ENCODE data around the gene KXD1.
"Not testable (repeated sequence)": the region's sequence is repeated elsewhere in the genome, so short reads cannot be mapped to it uniquely, and the experiment has no call there.

Gene KXD1

DNA sequence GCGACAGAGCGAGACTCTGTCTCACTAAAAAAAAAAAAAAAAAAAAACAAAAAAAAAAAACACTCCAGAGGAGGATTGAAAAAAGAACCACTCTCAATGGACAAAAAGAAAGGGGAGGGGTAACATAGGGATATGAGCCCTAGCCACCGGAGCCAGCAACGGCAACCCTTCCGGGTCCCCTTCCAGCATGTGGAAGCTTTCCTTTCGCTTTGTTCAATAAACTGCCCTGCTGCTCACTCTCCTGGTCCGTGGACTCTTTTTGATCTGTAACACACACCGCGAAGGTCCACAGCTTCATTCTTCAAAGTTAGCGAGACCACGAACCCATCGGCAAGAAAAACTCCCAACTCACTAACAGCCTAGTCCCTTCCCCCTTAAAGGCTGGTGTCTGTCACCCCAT, 29.9 kb downstream of the KXD1 start:
- FAIRE-seq = no peak

DNA sequence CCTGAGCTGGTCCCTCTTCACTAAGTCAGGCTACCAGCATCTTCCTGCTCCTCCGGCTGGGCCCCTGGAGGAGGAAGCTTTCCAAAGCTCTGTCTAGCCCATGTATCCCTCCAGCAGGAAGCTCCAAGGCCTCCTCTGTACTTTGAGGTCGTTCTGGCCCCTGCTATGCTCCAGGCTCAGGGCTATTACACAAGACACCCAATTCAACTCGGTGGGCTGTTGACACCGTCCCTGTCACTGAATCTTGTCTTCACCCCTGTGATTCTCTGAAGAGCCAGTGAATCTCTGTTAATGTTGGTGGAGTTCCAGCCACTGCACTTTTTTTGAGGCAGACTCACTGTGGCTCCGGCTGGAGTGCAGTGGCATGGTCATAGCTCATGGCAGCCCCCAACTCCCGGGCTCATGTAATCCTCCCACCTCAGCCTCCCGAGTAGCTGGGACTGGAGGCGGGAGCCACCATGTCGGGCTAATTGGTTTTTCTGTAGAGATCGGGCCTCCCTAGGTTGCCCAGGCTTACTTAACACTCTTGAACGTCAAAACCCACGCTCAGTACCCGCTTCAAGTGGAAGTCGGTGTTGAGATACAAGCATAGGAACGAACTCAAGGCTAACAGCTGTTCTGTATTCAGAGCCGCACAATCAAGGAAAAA, 30.4 kb downstream of the KXD1 start:
- FAIRE-seq = no peak

DNA sequence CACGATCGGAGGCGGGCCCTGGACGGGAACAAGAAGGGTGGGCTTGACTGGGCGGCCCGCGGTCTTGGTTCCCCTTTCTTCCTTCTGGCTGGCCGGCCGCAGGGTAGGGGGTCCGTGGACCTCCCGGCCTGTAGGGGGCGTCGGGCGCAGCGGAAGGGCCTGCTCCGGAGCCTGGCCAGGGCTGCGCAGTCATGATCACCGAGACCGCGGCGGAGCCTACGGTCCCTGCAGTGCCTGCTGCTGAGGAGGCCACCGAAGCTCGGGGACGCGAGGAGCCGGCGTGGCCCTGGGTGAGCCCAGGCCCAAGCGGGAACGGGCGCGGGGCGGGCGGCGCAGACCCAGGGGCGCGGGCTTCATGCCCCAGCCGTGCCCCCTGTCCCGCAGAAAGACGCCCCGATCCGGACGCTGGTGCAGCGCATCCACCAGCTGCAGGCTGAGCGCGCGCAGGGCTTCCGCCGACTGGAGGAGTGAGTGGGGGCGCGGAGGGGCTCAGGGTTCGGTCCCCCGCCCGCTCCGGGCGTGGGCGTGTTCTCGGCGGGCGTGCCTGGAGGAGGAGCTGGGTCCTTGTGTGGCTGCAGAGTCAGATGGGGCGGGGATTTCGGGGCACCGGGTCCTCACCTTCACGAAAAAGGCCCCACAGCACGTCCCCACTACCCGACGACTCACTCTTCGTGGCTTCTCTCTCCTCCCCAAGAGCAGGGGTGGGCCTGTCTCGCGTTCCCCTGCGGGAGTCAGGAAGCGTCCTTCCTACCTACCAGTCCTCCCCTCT, 31.1 kb downstream of the KXD1 start, which contains the start of gene REX1BD:
Gene REX1BD (plus strand): TSS at position 188 of the 769 bp plus-strand sequence. CDS start 4 bp downstream, at position 192.
- no peak for FAIRE-seq

DNA sequence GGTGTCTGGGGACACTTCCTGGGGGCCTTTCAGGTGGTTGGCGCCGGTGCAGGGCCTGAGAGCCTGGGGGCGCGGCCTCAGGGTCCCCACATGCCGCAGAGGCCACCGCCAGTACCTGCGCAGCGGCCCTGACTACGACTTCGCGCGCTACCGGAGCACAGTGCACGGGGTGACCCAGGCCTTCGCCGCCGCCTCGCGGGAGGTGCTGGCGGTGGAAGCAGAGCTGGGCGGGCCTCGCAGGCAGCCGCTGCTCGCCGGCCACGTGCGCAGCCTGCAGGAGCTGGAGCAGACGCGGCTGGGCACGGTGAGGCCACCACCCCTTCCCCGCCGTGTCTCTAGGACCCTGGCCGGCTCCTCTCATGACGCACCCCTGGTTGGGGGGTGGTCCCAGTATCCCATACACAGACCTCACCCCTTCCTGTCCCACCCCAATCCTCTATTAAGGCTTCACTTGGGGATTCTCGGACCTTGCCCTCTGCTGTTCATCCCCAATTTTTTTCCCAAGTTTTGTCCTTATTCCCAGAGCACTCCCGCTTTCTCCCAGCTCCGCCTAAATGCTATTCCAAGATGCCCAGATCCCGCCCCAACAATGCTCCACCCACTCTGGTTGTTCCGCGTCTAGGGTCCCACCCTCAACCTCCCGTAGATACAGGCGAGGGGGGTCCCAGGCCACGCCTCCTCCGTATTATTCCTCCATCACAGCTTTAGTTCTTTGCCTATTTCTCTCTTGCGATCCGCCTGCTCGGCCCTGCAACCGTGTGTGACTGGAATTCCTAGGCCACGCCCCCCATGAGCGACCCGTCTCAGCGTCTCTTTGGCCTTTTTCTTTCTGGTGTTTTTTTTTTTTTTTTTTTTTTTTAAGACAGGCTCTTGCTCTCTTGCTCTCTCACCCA, 32.0 kb downstream of the KXD1 start:
- peak; percentile 69 for FAIRE-seq

DNA sequence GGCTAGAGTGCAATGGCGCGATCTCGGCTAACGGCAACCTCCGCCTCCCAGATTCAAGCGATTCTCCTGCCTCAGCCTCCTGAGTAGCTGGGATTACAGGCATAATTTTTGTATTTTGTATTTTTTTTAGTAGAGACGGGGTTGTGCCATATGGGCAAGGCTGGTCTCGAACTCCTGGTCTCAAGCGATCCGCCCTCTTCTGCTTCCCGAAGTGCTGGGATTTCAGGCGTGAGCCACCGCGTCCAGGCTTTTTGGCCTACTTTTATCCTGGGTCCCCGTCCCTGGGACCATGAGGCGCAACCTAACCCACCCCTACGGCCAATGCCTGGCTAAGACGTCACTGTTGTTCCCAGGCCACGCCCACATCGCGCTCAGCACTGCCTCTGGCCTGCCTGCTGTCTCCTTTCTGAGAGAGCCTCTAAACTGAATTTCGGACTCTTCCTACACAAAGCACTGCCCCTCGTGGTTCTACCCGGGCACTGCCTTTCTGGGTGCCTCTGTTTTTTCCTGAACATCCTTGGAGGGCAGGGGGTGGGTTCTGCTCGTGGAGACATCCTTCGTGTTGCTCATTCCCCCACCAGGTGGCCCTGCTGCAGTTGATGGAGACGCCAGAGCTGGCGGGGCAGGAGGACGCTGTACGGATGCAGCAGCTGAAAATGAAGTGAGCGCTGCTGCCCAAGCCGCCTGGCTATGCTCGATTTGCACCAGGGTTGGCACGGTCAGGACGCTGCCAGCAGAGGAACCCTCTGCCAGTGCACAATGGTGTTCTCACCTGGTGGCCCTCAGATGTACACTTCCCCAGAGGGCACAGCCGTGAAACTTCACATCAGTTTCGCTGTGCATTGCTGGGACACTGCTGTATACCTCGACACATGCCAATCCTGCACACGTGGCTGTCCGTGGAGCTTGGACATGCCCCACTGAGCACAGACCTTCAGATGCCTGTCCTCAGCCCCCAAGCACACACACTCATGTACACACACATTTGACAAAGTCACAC, 32.9 kb downstream of the KXD1 start:
- peak; percentile 94 for FAIRE-seq

DNA sequence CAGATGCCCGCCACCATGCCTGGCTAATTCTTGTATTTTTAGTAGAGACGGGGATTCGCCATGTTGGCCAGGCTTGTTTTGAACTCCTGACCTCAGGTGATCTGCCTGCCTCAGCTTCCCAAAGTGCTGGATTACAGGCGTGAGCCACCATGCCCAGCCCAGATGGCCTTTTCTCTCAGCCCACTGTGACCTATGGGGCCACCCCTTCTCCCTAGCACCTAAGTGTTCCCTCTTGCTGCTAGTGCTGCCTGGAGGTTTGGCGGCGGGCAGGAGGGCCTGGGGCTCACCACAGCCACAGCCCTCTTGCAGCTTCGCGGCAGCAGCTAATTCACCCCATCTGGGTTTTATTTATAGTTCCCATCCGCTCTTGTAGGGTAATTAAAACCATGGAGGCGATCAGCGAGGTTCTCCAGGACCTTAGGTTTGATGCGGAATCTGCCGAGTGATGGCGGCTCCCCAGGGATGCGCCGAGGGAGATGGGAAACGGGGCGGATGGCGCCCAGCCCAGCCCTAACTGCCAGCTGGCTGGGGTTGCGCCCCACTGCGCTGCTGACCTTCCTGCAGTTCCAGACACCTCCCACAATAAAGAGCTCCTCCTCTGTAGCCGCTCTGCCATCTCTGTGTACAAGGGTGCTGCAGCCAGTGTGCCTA, 34.2 kb downstream of the KXD1 start:
- no peak for FAIRE-seq

DNA sequence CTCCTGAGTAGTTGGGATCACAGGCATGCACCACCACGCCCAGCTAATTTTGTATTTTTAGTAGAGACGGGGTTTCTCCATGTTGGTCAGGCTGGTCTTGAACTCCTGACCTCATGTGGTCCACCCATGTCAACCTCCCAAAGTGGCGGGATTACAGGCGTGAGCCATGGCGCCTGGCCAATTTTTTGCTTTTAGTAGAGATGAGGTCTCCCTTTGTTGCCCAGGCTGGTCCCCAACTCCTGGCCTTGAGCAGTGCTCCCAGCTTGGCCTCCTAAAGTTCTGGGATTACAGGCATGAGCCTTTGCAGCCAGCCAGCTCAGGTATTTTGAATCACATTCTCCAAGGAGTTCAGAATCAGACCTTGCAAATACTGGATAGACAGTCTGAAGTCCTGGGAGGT, 35.1 kb downstream of the KXD1 start:
- not testable (repeated sequence) for FAIRE-seq

DNA sequence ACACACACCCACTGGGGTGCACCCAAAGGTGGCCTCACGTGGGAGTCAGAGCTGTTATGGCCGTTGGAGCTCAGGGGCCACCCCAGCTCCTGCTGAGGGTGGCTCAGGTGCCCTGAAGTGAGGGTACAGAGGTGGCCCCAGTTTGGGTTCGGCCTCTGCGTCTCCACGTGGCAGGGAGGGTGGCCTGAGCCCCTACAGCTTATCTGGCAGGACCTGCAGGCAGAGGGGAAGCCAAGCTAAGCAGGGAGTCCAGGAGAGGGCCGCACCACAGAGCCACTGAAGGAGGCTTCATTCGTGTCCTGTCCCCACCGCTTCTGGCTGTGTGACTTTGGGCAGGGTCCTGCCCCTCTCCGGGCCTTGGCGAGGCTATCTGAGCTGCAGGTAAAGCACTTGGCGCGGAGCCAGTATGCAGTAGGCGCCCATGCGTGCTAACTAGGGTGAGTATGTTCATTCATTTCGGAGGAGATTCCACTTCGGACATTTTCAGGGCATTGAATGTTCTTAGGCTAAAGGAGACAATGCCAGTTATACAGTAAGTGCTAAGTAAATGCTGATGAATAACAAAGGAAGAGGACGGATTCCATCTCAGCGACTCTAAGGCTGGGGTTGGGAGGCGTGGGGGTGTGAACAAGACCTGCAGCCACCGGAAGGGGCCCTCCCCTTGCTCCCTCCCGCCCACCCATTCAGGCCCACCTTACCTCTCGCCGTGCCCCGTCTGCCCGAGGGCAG, 35.9 kb downstream of the KXD1 start:
- no peak for FAIRE-seq

DNA sequence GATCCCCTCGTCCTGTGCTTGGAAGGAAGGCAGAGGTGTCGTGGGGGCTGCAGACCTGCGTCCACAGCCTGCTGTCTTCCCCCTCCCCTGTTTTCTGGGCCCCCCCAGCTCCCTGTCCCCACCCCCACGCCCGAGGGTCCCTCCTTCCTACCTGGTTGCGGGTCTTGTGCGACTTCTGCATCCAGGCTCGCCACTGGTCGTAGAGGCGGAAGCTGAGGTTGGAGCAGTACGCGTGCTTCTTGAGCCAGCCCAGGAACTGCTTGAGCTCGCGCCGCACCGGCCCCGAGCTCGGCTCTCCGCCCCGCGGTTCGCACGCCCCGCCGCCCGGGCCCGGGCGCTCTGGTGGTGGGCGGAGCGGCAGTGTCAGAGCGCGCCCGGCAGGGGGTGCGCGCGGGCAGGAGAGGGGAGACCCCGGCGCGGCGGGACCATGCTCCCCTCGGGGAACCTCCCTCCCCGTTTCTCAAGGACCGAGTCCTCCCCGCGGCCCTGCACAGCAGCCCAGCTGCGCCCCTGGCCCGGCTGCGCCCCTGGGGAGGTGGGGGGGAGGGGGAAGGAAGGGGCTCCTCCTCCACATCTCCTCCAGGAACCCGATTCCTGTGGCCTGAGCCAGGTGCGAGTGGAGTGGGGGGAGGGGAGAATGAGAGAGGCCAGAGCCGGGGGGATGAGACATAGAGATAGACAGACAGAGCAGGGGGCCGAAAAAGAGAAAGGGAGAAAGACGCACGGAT, 36.6 kb downstream of the KXD1 start:
- FAIRE-seq = no peak

DNA sequence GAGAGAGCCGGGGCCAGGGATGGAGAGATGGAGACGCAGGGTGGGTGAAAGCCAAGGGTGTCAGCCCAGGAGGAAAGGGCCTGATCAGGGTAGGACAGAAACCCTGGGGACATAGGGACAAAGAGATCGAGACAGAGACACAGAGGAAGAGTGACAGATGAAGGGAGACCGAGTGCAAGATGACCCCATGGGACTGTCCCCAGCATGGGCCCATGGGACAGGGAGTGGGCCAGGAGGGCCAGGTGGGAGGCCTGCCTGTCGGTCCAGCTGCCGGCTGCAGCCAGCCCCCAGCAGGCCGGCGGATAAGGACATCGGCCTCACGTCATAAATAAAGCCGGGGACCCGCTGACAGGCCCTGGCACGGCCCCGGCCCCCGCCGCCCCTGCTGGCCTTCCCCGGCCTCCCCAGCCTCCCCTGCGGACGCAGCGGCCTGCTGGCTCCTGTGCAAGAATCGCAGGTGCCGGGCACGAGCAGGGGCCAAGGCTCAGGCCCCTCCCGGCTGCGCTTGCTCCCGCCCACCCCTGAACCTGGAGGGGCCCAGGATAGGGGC, 37.2 kb downstream of the KXD1 start:
- FAIRE-seq = no peak

DNA sequence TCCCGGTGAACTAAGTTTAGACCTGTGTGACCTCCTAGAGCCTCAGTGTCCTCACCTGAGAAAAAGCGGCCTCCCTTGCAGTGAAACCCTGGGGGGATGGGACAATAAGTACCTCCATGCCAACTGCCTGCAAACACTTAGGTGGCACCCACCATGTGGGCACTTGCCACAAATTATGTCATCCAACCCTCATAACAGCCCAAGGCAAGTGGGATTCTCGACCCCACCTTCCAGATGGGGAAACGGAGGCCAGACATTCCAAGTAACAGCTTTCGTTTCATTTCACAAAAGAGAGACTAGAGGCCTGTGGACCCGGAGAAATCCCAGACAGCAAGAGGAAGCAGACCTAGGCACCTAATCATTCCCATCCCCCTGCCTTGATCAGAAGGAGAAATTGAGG, 37.8 kb downstream of the KXD1 start:
- no peak for FAIRE-seq

DNA sequence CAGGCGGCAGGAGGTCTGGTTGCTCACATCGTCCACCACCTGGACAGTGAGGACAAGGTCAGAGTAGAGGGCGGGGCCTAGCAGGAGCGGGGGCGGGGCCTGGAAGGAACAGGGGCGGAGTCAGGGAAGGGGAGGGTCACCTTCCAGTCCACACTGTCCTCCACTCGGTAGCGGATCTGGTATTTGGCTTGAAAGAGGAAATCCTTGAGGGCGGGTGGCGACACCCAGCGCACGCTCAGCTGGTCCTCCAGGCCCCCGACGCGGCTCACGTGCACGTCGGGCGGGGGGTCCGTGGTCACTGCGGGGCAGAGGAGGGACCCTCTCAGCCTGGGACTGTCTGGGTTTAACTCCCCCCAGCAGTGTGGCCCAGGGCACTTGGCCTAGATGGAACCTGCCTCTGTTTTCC, 39.1 kb downstream of the KXD1 start:
- no peak for FAIRE-seq

DNA sequence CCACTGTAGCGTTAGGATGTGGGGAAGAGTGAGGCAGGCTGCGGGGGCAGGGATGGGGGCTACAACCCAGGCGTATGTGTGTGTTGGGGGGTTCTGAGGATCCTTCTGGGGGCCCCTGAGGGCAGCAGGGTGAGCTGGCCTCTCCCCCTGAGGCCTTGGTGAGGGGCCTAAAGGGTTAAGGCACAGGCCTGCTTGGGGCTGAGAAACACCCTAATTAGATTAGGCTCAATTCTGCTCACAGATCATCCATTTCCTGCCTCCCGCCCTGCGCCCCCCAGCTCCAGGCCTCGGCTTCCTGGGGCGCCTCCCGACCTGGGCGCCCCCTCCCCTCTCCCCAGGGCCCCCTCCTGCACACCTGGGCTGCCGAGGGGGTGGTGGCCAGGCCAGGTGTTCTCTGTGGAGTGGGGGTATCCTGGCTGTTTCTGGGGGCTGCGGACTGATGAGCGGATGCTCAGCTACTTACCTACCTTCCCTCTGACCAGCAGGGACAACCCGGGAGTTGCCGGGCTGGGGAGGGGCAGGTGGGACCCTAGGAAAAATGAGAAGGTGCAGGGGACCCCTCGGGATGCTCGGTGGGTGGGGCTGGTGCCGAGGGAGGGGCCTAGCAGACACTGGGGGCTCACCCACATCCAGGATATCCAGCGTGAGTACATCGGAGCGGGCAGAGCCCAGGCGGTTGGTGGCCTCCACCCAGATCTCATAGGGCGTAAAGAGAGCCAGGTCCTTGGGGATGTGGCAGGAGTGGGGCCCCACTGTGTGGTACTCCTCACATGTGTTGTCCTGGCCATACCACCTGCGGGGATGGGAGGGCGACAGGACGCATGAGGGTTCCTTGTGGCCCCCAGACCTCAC, 40.4 kb downstream of the KXD1 start:
- FAIRE-seq = no peak

DNA sequence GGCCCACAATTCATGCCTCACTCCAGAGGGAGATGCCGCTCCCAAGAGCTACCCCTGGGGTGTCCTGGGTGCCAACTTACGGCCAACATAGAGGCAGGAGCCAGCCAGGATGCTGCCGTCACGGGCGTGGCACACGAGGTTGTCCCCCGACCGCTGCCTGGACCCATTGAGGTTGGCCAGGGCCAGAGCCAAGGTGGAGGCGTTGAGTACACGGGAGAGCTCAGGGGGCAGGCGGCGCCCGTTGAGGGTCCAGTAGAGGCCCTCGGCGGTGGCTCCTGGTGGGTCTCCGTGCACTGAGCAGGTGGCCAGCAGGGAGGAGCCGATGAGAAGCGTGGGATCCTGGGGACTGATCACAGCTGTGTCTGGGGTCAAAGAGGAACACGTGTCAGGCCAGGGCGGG, 41.8 kb downstream of the KXD1 start:
- FAIRE-seq = no peak

DNA sequence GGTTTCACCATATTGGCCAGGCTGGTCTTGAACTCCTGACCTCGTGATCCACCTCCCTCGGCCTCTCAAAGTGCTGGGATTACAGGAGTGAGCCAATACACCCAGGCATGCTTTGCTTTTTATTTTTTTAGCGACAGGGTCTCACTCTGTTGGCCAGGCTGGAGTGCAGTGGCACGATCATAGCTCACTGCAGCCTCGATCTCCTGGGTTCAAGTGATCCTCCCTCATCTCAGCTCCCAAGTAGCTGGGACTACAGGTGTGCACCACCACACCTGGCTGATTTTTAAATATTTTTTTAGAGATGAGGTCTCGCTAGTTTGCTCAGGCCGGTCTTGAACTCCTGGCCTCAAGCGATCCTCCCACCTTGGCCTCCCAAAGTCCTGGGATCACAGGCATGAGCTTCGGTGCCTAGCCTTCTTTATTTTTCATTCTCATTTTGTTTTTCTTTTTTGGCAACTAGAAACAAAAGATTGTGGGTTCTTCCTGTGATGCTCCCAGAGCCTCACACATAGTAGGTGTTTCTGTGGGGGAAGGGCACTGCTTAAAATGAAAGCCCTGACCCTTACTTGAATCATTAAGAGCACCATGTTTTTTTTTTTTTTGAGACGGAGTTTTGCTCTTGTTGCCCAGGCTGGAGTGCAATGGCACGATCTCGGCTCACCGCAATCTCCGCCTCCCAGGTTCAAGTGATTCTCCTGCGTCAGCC, 43.2 kb downstream of the KXD1 start:
- not testable (repeated sequence) for FAIRE-seq

DNA sequence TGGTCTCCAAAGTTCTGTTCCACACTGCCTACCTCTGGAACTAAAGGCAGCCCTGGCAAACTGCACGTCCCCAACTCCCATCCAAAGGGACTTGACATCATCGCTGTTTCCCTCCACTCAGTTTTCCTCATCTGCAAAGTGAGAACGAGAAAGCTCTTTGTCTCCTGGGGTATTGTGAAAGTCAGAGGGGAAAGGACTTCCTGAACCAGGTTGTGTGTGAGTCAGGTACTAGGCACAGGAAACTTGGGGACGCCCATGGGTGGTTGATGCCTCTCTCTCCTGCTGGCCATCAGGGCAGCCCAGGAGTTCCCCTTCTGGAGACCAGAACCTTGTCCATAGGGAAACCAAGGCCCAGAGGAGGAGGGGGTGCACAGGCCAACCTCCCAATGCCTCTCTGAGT, 44.2 kb downstream of the KXD1 start:
- FAIRE-seq = no peak

DNA sequence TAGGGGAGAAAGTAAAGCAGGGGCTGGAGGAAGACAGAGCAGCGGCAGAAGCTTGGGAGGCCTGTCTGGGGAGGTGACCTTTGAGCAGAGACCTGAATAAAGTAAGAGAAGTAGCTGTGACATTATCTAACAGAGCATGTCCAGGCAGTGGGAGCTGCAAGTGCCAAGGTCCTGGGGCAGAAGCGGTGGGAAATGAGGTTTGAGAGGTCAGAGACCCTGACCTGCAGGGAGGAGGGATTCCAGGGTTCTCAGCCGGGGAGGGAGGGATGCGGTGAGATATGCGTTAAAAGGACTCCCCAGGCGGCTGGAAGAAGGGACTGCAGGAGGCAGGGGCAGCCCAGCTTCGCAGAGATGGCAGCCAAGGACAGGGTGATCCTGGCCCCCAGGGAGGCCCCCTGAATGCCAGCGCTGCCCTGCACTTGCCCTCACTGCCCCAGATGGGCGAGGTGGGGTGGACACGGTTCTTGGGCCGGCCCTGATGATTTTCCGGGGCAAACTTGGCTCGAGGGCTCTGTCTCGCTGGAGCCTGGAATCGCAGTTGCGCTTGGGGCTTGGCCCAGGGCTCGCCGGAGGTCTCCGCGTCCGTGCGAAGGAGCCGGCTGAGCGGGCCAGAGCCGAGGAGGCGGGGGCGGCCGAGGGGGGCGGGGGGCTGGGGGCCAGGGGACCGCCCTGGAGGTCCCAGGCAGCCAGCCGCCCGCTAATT, 45.7 kb downstream of the KXD1 start:
- no peak for FAIRE-seq

Measured in TTC549 (cell line).